ENCODE measurements around the gene MYCT1.

Gene MYCT1

GRCh38 chr6:152723398-152723797, 25.7 kb downstream of the MYCT1 start:
- Histone ChIP-seq H3K36me3 (ENCODE audit: control insufficient read depth, low read depth, low read length) (no peaks in the 10 kb centered on the region), H3K4me3 (ENCODE audit: low read length) (no peak overlapping the region), H3K4me1 (ENCODE audit: control insufficient read depth, low read depth, low read length) (no peaks in the 10 kb centered on the region), H3K27me3 (ENCODE audit: control insufficient read depth, insufficient read depth, low read length) (no peaks in the 10 kb centered on the region), H3K9me3 (ENCODE audit: control insufficient read depth, low read depth, low read length) (no peaks in the 10 kb centered on the region), H3K27ac (ENCODE audit: low read length) (no peak overlapping the region), H3K9ac (ENCODE audit: low read length) (no peak overlapping the region)

GRCh38 chr6:152726313-152726712, 28.6 kb downstream of the MYCT1 start:
- H3K27me3 ChIP-seq (ENCODE audit: control insufficient read depth, insufficient read depth, low read length): no peaks in the 10 kb centered on the region
- H3K9ac ChIP-seq (ENCODE audit: low read length): no peak overlapping the region
- H3K36me3 ChIP-seq (ENCODE audit: control insufficient read depth, low read depth, low read length): no peaks in the 10 kb centered on the region
- no peak overlapping the region for H3K27ac ChIP-seq (ENCODE audit: low read length)
- H3K4me3 ChIP-seq (ENCODE audit: low read length): no peak overlapping the region
- H3K9me3 ChIP-seq (ENCODE audit: control insufficient read depth, low read depth, low read length): no peaks in the 10 kb centered on the region
- no peaks in the 10 kb centered on the region for H3K4me1 ChIP-seq (ENCODE audit: control insufficient read depth, low read depth, low read length)

- Histone ChIP-seq H3K36me3 (ENCODE audit: control insufficient read depth, low read depth, low read length) (no peaks in the 10 kb centered on the region), H3K4me1 (ENCODE audit: control insufficient read depth, low read depth, low read length) (no peaks in the 10 kb centered on the region), H3K9me3 (ENCODE audit: control insufficient read depth, low read depth, low read length) (no peaks in the 10 kb centered on the region), H3K9ac (ENCODE audit: low read length) (no peak overlapping the region), H3K27me3 (ENCODE audit: control insufficient read depth, insufficient read depth, low read length) (no peaks in the 10 kb centered on the region), H3K4me3 (ENCODE audit: low read length) (no peak overlapping the region), H3K27ac (ENCODE audit: low read length) (no peak overlapping the region)
Observed at GRCh38 chr6:152727507-152727906, 29.8 kb downstream of the MYCT1 start.

GRCh38 chr6:152734630-152735029, 36.9 kb downstream of the MYCT1 start:
- H3K4me1 ChIP-seq (ENCODE audit: control insufficient read depth, low read depth, low read length): no peaks in the 10 kb centered on the region
- no peak overlapping the region for H3K4me3 ChIP-seq (ENCODE audit: low read length)
- no peak overlapping the region for H3K27ac ChIP-seq (ENCODE audit: low read length)
- H3K9ac ChIP-seq (ENCODE audit: low read length): no peak overlapping the region
- no peaks in the 10 kb centered on the region for H3K27me3 ChIP-seq (ENCODE audit: control insufficient read depth, insufficient read depth, low read length)
- H3K9me3 ChIP-seq (ENCODE audit: control insufficient read depth, low read depth, low read length): no peaks in the 10 kb centered on the region
- H3K36me3 ChIP-seq (ENCODE audit: control insufficient read depth, low read depth, low read length): no peaks in the 10 kb centered on the region

- no peaks in the 10 kb centered on the region for H3K4me1 ChIP-seq (ENCODE audit: control insufficient read depth, low read depth, low read length)
- H3K27ac ChIP-seq (ENCODE audit: low read length): no peak overlapping the region
- H3K4me3 ChIP-seq (ENCODE audit: low read length): no peak overlapping the region
- no peak overlapping the region for H3K9ac ChIP-seq (ENCODE audit: low read length)
- no peaks in the 10 kb centered on the region for H3K27me3 ChIP-seq (ENCODE audit: control insufficient read depth, insufficient read depth, low read length)
- no peaks in the 10 kb centered on the region for H3K9me3 ChIP-seq (ENCODE audit: control insufficient read depth, low read depth, low read length)
- no peaks in the 10 kb centered on the region for H3K36me3 ChIP-seq (ENCODE audit: control insufficient read depth, low read depth, low read length)
Observed at GRCh38 chr6:152736687-152737273, 39.1 kb downstream of the MYCT1 start.

GRCh38 chr6:152745509-152746171, 47.9 kb downstream of the MYCT1 start:
- H3K4me3 ChIP-seq (ENCODE audit: low read length): no peak overlapping the region
- no peak overlapping the region for H3K9ac ChIP-seq (ENCODE audit: low read length)
- H3K27me3 ChIP-seq (ENCODE audit: control insufficient read depth, insufficient read depth, low read length): no peaks in the 10 kb centered on the region
- H3K27ac ChIP-seq (ENCODE audit: low read length): no peak overlapping the region
- H3K4me1 ChIP-seq (ENCODE audit: control insufficient read depth, low read depth, low read length): no peaks in the 10 kb centered on the region
- no peaks in the 10 kb centered on the region for H3K9me3 ChIP-seq (ENCODE audit: control insufficient read depth, low read depth, low read length)
- H3K36me3 ChIP-seq (ENCODE audit: control insufficient read depth, low read depth, low read length): no peaks in the 10 kb centered on the region

GRCh38 chr6:152746172-152746553, 48.5 kb downstream of the MYCT1 start:
- H3K4me1 ChIP-seq (ENCODE audit: control insufficient read depth, low read depth, low read length): no peaks in the 10 kb centered on the region
- H3K9ac ChIP-seq (ENCODE audit: low read length): no peak overlapping the region
- H3K4me3 ChIP-seq (ENCODE audit: low read length): no peak overlapping the region
- H3K27me3 ChIP-seq (ENCODE audit: control insufficient read depth, insufficient read depth, low read length): no peaks in the 10 kb centered on the region
- no peak overlapping the region for H3K27ac ChIP-seq (ENCODE audit: low read length)
- H3K36me3 ChIP-seq (ENCODE audit: control insufficient read depth, low read depth, low read length): no peaks in the 10 kb centered on the region
- no peaks in the 10 kb centered on the region for H3K9me3 ChIP-seq (ENCODE audit: control insufficient read depth, low read depth, low read length)

- no peak overlapping the region for H3K4me3 ChIP-seq (ENCODE audit: low read length)
- no peaks in the 10 kb centered on the region for H3K27me3 ChIP-seq (ENCODE audit: control insufficient read depth, insufficient read depth, low read length)
- H3K36me3 ChIP-seq (ENCODE audit: control insufficient read depth, low read depth, low read length): no peaks in the 10 kb centered on the region
- no peaks in the 10 kb centered on the region for H3K4me1 ChIP-seq (ENCODE audit: control insufficient read depth, low read depth, low read length)
- H3K27ac ChIP-seq (ENCODE audit: low read length): no peak overlapping the region
- H3K9ac ChIP-seq (ENCODE audit: low read length): no peak overlapping the region
- no peaks in the 10 kb centered on the region for H3K9me3 ChIP-seq (ENCODE audit: control insufficient read depth, low read depth, low read length)
Observed at GRCh38 chr6:152748843-152749242, 51.1 kb downstream of the MYCT1 start.

GRCh38 chr6:152749336-152749735, 51.6 kb downstream of the MYCT1 start:
- H3K9me3 ChIP-seq (ENCODE audit: control insufficient read depth, low read depth, low read length): no peaks in the 10 kb centered on the region
- no peaks in the 10 kb centered on the region for H3K4me1 ChIP-seq (ENCODE audit: control insufficient read depth, low read depth, low read length)
- H3K9ac ChIP-seq (ENCODE audit: low read length): no peak overlapping the region
- no peak overlapping the region for H3K27ac ChIP-seq (ENCODE audit: low read length)
- no peaks in the 10 kb centered on the region for H3K36me3 ChIP-seq (ENCODE audit: control insufficient read depth, low read depth, low read length)
- H3K4me3 ChIP-seq (ENCODE audit: low read length): no peak overlapping the region
- H3K27me3 ChIP-seq (ENCODE audit: control insufficient read depth, insufficient read depth, low read length): no peaks in the 10 kb centered on the region

- no peak within 1 kb of the TSS for H3K27ac ChIP-seq (ENCODE audit: low read length)
- no peaks in the 10 kb centered on the region for H3K4me1 ChIP-seq (ENCODE audit: control insufficient read depth, low read depth, low read length)
- H3K36me3 ChIP-seq (ENCODE audit: control insufficient read depth, low read depth, low read length): no peaks in the 10 kb centered on the region
- H3K9me3 ChIP-seq (ENCODE audit: control insufficient read depth, low read depth, low read length): no peaks in the 10 kb centered on the region
- no peak within 1 kb of the TSS for H3K9ac ChIP-seq (ENCODE audit: low read length)
- H3K27me3 ChIP-seq (ENCODE audit: control insufficient read depth, insufficient read depth, low read length): no peaks in the 10 kb centered on the region
- H3K4me3 ChIP-seq (ENCODE audit: low read length): no peak within 1 kb of the TSS
Observed at GRCh38 chr6:152750694-152751093, 53.0 kb downstream of the MYCT1 start, which contains the start of gene VIP. Gene VIP, plus strand, starts transcription at chr6:152750797. Its CDS starts 1,381 bp downstream, at chr6:152752178.

- Histone ChIP-seq H3K27ac (ENCODE audit: low read length) (no peak overlapping the region), H3K9ac (ENCODE audit: low read length) (no peak overlapping the region), H3K36me3 (ENCODE audit: control insufficient read depth, low read depth, low read length) (no peaks in the 10 kb centered on the region), H3K4me3 (ENCODE audit: low read length) (no peak overlapping the region), H3K27me3 (ENCODE audit: control insufficient read depth, insufficient read depth, low read length) (no peaks in the 10 kb centered on the region), H3K9me3 (ENCODE audit: control insufficient read depth, low read depth, low read length) (no peaks in the 10 kb centered on the region), H3K4me1 (ENCODE audit: control insufficient read depth, low read depth, low read length) (no peaks in the 10 kb centered on the region)
Observed at GRCh38 chr6:152765331-152765730, 67.6 kb downstream of the MYCT1 start.

- H3K4me1 ChIP-seq (ENCODE audit: control insufficient read depth, low read depth, low read length): no peaks in the 10 kb centered on the region
- no peak overlapping the region for H3K27ac ChIP-seq (ENCODE audit: low read length)
- no peaks in the 10 kb centered on the region for H3K9me3 ChIP-seq (ENCODE audit: control insufficient read depth, low read depth, low read length)
- H3K4me3 ChIP-seq (ENCODE audit: low read length): no peak overlapping the region
- H3K27me3 ChIP-seq (ENCODE audit: control insufficient read depth, insufficient read depth, low read length): no peaks in the 10 kb centered on the region
- H3K9ac ChIP-seq (ENCODE audit: low read length): no peak overlapping the region
- H3K36me3 ChIP-seq (ENCODE audit: control insufficient read depth, low read depth, low read length): no peaks in the 10 kb centered on the region
Observed at GRCh38 chr6:152769159-152769558, 71.5 kb downstream of the MYCT1 start.
